GM12874 (cell line): ENCODE measurements around the gene NTM.
A peak's percentile ranks its signal among the peaks of the same experiment; 100 is the strongest.

Experiments
- TF ChIP-seq, protein P1 (sequence below): IDR thresholded peaks from 2 replicates; pipeline ENCODE4 v1.5.1; 2011; ENCODE audit warnings: low read depth, mild to moderate bottlenecking, control low read depth, low read length, moderate library complexity; ENCODE audit not compliant: insufficient read depth

NTM gene

DNA sequence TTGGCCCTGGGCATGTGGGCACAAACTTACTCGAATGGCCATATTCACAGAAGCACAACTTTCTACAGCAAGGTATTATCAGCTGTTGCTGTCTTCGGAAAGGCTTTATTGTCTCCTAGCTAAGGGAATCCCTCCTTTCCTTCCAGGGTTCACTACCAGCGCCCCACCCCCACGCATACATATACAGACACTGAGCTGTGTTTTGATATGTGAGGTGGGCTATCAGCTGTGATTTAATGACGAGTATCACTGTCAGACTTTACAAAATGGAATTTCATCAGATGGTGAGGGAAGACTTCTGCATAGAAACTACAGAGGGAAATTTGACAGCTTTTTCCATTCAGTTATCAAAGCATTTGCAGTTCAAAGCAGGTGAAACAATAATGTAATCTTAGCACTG is 730.2 kb downstream of the NTM start:
- TF ChIP-seq, protein P1, sequence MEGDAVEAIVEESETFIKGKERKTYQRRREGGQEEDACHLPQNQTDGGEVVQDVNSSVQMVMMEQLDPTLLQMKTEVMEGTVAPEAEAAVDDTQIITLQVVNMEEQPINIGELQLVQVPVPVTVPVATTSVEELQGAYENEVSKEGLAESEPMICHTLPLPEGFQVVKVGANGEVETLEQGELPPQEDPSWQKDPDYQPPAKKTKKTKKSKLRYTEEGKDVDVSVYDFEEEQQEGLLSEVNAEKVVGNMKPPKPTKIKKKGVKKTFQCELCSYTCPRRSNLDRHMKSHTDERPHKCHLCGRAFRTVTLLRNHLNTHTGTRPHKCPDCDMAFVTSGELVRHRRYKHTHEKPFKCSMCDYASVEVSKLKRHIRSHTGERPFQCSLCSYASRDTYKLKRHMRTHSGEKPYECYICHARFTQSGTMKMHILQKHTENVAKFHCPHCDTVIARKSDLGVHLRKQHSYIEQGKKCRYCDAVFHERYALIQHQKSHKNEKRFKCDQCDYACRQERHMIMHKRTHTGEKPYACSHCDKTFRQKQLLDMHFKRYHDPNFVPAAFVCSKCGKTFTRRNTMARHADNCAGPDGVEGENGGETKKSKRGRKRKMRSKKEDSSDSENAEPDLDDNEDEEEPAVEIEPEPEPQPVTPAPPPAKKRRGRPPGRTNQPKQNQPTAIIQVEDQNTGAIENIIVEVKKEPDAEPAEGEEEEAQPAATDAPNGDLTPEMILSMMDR, result no peak

DNA sequence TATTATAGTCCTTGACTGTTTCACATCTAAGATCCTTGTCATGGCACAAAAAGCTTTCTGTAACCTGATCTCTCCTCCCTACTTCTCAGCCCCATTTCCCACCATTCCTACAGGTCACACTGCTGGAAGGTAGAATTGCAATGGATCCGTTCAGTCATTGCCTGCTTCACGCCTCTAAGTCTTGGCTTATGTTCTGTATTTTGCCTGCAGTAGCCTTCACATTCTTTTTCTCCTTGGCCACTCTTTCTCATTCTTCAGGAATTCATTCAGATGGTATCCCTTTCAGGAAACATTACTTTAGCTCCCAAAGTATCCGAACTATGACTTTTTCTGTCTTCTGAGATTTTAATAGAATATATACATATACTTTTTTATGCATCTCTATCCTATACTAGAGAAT is 731.5 kb downstream of the NTM start:
- TF ChIP-seq, protein P1, result no peak

DNA sequence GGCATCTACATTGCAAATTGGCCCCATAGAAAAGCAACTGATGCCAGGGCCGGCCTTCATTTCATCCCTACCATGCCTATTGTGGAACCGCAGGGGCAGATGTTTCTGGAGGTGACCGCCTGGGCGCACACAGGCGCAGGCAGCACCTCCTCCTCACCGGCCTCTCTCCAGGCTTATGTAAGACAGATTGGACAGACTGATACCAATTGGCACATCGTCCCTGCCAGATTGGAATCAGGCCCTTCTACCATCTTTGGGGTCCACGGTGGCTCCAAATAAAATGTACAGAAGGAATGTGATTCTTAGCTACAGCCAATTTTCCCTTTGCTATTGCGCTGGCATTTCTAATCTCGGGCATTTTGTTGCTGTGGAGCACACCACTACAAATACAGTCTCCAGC is 732.6 kb downstream of the NTM start:
- TF ChIP-seq, protein P1, result no peak

DNA sequence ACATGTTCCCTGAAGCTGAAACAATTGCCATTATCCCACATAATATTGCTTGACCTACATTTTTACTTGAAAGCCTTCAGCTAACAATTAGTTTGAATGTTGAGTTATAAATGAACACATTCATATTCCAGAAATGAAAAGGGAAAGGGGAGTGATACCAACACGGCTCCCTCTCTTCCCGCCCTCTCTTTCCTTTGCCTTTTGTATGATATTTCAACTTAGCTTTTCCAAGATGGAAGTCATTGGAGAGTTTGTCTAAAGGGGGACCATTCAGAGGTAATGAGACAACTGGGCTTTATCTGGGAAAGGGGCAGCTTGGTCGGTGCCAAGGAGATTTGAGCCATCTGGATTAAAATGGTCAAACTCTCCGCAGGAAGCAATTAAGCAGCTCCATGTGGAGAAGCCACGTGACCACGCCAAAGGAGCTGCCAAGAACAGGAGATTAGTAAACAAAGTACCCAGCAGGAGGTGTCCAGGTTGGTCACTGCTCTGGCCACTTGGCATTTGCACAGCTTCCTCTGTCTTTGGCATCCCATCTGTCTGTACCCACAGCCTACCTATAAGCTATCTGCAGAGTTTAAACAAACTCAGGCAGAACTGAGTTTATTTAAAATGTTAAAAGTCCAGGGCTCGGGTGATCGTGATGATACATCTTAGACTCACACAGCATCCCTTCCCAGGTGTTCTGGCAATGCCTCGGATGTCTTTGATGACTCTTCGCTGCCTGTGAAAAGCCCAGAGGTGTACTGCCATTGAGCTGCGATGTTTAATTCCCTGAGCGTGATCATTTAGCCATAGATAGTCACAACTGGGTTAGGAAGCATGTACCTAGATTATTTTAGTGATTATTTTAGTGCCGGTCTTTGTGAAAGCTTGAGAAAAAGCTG is 735.9 kb downstream of the NTM start:
- TF ChIP-seq, protein P1, result no peak

DNA sequence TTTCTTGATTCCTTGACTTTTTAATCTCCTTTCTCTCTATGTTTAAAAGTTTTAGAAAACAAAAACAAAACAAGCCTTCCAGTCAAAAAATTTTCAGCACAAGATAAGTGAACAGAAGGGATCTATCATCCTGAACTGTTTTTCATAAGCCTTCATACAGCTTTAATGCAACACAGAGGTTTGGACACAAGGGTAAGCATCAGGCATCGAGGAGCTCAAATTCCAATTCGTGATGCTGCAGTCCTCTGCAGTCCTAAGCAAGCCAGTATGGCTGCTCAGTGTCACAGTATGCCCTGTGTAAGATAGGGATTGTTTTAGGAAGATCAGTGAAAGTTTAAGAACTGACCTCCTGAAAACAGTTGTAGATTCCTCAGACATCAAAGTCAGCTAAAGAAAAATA is 740.9 kb downstream of the NTM start:
- TF ChIP-seq, protein P1, result no peak

DNA sequence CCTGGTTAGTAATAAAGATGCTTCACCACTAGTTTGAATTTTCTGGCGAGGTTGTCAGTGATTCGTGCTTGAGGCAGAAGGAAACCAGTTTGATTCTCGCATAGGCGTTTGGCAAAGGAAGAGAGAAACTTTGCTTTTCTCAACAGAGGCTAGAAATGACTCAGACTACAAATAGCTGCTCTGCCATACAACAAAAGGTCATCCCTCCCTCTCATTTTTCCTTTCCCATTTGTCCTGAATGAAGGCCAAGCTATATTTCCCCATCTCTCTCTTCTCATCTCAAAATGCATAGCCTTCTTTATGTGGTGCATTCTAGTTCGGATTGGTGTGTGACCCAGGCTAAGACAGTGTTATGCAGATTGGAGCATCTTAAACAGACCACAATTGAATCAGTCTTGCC is 741.4 kb downstream of the NTM start:
- TF ChIP-seq, protein P1, result no peak

DNA sequence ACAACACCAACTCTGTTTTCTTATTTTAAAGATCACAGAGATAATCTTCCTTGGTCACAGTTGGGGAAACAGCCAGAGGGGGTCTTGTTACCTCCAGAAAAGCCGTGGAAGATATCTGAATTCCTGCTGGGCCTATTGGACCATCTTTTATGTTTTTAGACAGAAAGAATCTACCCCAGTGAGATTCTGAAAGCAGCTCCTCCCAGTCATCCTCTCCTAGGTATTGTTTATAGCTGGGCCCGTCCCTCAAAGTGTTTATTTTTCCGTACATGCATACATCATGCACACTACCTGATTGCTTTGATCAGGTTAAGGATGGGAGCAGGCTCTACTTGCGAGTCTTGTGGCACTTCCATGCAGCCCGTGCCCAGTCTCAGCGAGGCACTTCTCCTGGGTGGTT is 742.4 kb downstream of the NTM start:
- TF ChIP-seq, protein P1, result no peak

DNA sequence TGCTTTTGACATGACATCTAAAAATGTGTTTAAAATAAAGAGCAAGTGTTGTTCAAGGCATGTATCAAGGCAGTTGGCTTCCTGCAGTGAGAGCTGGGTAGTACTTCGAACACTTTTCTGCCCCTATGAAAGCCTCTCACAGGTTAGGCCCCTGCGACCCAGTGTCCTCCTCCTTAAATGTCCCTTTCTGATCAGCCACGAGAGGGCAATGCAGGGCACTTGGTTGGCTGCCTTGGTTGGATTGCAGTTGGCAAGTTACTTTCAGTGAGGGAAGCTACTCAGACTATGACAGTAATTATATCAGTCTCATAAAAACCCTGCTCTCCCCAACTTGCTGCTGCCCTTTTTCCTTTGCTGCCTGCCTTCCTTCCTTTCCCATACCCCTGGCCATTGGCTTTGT is 743.8 kb downstream of the NTM start:
- TF ChIP-seq, protein P1, result peak; percentile 41; the same call in 1 of the 2 replicates
